Ascending aorta (tissue), 2 donors: ENCODE data around the gene FOXP1. TPM values are rescaled to one million over a fixed set of nuclear protein-coding genes. Genes with fewer than 3 reads are reported as not detected.

Experiments used
- DNase-seq, 2 donors: peaks; one replicate each; pipeline ENCODE4 v3.0.0-alpha.2; 2019; ENCODE audit warnings: low spot score in 2 of 2
- H3K27ac ChIP-seq, 2 donors: fragments of 200-600 bp; sonication (generic); one replicate each; pipeline ENCODE4 v1.5.1; 2016 to 2017; ENCODE audit warnings: mild to moderate bottlenecking in 1 of 2
- H3K27me3 ChIP-seq: fragments of 200-600 bp; sonication (generic); one replicate; pipeline ENCODE4 v1.5.1; 2017
- H3K36me3 ChIP-seq, 2 donors: fragments of 200-600 bp; sonication (generic); one replicate each; pipeline ENCODE4 v1.5.1; 2016
- H3K4me1 ChIP-seq, 2 donors: fragments of 200-600 bp; sonication (generic); one replicate each; pipeline ENCODE4 v1.5.1; 2016 to 2017; ENCODE audit warnings: mild to moderate bottlenecking in 1 of 2
- H3K4me3 ChIP-seq, 2 donors: fragments of 200-600 bp; sonication (generic); one replicate each; pipeline ENCODE4 v1.5.1; 2016 to 2017; ENCODE audit warnings: mild to moderate bottlenecking in 1 of 2
- H3K9me3 ChIP-seq, 2 donors: fragments of 200-600 bp; sonication (generic); one replicate each; pipeline ENCODE4 v1.5.1; 2016
- CTCF ChIP-seq, 3 experiments: fragments of 200-600 bp in 2 of 3; fragments of 450-650 bp in 1 of 3; sonication (generic) in 2 of 3; IDR thresholded peaks; one replicate each; pipeline ENCODE4 v1.5.1; 2016 to 2019; ENCODE audit warnings: antibody characterized with exemption in 3 of 3, mild to moderate bottlenecking in 1 of 3, moderate library complexity in 1 of 3
- intact Hi-C: fragments of 100-400 bp; cut with DNase I; formaldehyde crosslinking; loops from one replicate; pipeline ENCODE4 v1.15.1; 2023
- total RNA-seq: library from RNA; depleted of rRNA; stranded (reverse); fragments of >200 nt; gene quantifications from one replicate; pipeline ENCODE4 v1.1.0, GENCODE V29; 2016

The FOXP1 gene
- total RNA-seq, 1 donor from 2014 or later, result 171 TPM

GRCh38 chr3:71322154-71322553, 261.4 kb downstream of the FOXP1 start:
- intact Hi-C loops, result no loop called here
- H3K36me3 ChIP-seq, result no peaks in the 10 kb centered on the region
- H3K4me3 ChIP-seq, result no peak overlapping the region
- no peak for DNase-seq
- no peak for TF ChIP-seq CTCF (IDR thresholded peaks at IDR 0.05)
- no peaks in the 10 kb centered on the region for H3K4me1 ChIP-seq
- H3K27ac ChIP-seq, result no peak overlapping the region
- no peaks in the 10 kb centered on the region for H3K27me3 ChIP-seq
- no peaks in the 10 kb centered on the region for H3K9me3 ChIP-seq

- no peak for TF ChIP-seq CTCF (IDR thresholded peaks at IDR 0.05)
- Histone ChIP-seq H3K4me3 (no peak overlapping the region), H3K9me3 (no peaks in the 10 kb centered on the region), H3K27me3 (no peaks in the 10 kb centered on the region), H3K27ac (no peak overlapping the region), H3K36me3 (no peaks in the 10 kb centered on the region), H3K4me1 (no peaks in the 10 kb centered on the region)
- no peak for DNase-seq
- intact Hi-C loops, result no loop called here
Observed at GRCh38 chr3:71319771-71320170, 263.8 kb downstream of the FOXP1 start.

GRCh38 chr3:71318458-71318827, 265.1 kb downstream of the FOXP1 start:
- Histone ChIP-seq H3K27me3 (no peaks in the 10 kb centered on the region), H3K4me3 (no peak overlapping the region), H3K4me1 (no peaks in the 10 kb centered on the region), H3K27ac (no peak overlapping the region), H3K9me3 (no peaks in the 10 kb centered on the region), H3K36me3 (no peaks in the 10 kb centered on the region)
- no peak for TF ChIP-seq CTCF (IDR thresholded peaks at IDR 0.05)
- no peak for DNase-seq
- intact Hi-C loops, result no loop called here

- no peak for DNase-seq
- no peak overlapping the region for H3K4me3 ChIP-seq
- TF ChIP-seq CTCF (IDR thresholded peaks at IDR 0.05), result no peak
- no peak overlapping the region for H3K27ac ChIP-seq
- no peaks in the 10 kb centered on the region for H3K4me1 ChIP-seq
- H3K36me3 ChIP-seq, result no peaks in the 10 kb centered on the region
- intact Hi-C loops, result no loop called here
- H3K9me3 ChIP-seq, result no peaks in the 10 kb centered on the region
- no peaks in the 10 kb centered on the region for H3K27me3 ChIP-seq
Observed at GRCh38 chr3:71317749-71318457, 265.6 kb downstream of the FOXP1 start.

GRCh38 chr3:71317140-71317539, 266.4 kb downstream of the FOXP1 start:
- TF ChIP-seq CTCF (IDR thresholded peaks at IDR 0.05), result no peak

More at GRCh38 chr3:71317140-71317539, 266.4 kb downstream of the FOXP1 start:
- peaks cover 0 to 1% of the 10 kb centered on the region in 2 donors for H3K4me1 ChIP-seq
- no peak overlapping the region for H3K27ac ChIP-seq
- no peak for DNase-seq
- H3K9me3 ChIP-seq, result no peaks in the 10 kb centered on the region
- no peak overlapping the region for H3K4me3 ChIP-seq
- intact Hi-C loops, result no loop called here
- no peaks in the 10 kb centered on the region for H3K27me3 ChIP-seq
- no peaks in the 10 kb centered on the region for H3K36me3 ChIP-seq
